Measurements from ENCODE around the gene DNM2.
"Not testable (repeated sequence)": the region's sequence is repeated elsewhere in the genome, so short reads cannot be mapped to it uniquely, and the experiment has no call there.

Gene DNM2

GRCh38 chr19:10724573-10725071, 6.7 kb downstream of the DNM2 start:
- DNase-seq (ENCODE audit: low read depth in 2 of 2) = no peak

GRCh38 chr19:10725415-10725814, 7.5 kb downstream of the DNM2 start:
- DNase-seq (ENCODE audit: low read depth in 2 of 2) = no peak

GRCh38 chr19:10726268-10726667, 8.4 kb downstream of the DNM2 start:
- DNase-seq (ENCODE audit: low read depth in 2 of 2) = no peak

- no peak for DNase-seq (ENCODE audit: low read depth in 2 of 2)
Measured at GRCh38 chr19:10727685-10728201, 9.9 kb downstream of the DNM2 start.

- DNase-seq (ENCODE audit: low read depth in 2 of 2) = no peak
Measured at GRCh38 chr19:10729411-10729810, 11.5 kb downstream of the DNM2 start.

GRCh38 chr19:10730932-10731331, 13.1 kb downstream of the DNM2 start:
- no peak for DNase-seq (ENCODE audit: low read depth in 2 of 2)

GRCh38 chr19:10735741-10736140, 17.9 kb downstream of the DNM2 start:
- no peak for DNase-seq (ENCODE audit: low read depth in 2 of 2)

GRCh38 chr19:10736189-10736588, 18.3 kb downstream of the DNM2 start:
- no peak for DNase-seq (ENCODE audit: low read depth in 2 of 2)

GRCh38 chr19:10736916-10737551, 19.2 kb downstream of the DNM2 start:
- DNase-seq (ENCODE audit: low read depth in 2 of 2) = no peak

GRCh38 chr19:10737722-10738121, 19.8 kb downstream of the DNM2 start:
- DNase-seq (ENCODE audit: low read depth in 2 of 2) = no peak

- no peak for DNase-seq (ENCODE audit: low read depth in 2 of 2)
Measured at GRCh38 chr19:10740798-10741197, 22.9 kb downstream of the DNM2 start.

- DNase-seq (ENCODE audit: low read depth in 2 of 2) = no peak
Measured at GRCh38 chr19:10742476-10742875, 24.6 kb downstream of the DNM2 start.

- DNase-seq (ENCODE audit: low read depth in 2 of 2) = no peak
Measured at GRCh38 chr19:10744253-10744798, 26.4 kb downstream of the DNM2 start.

- DNase-seq (ENCODE audit: low read depth in 2 of 2) = no peak
Measured at GRCh38 chr19:10744801-10745293, 27.0 kb downstream of the DNM2 start.

GRCh38 chr19:10746437-10746836, 28.6 kb downstream of the DNM2 start:
- DNase-seq (ENCODE audit: low read depth in 2 of 2) = not testable (repeated sequence)

GRCh38 chr19:10747271-10747670, 29.4 kb downstream of the DNM2 start:
- no peak for DNase-seq (ENCODE audit: low read depth in 2 of 2)

- DNase-seq (ENCODE audit: low read depth in 2 of 2) = no peak
Measured at GRCh38 chr19:10747674-10748073, 29.8 kb downstream of the DNM2 start.

GRCh38 chr19:10748195-10748926, 30.5 kb downstream of the DNM2 start:
- DNase-seq (ENCODE audit: low read depth in 2 of 2) = no peak

GRCh38 chr19:10748927-10749434, 31.1 kb downstream of the DNM2 start:
- DNase-seq (ENCODE audit: low read depth in 2 of 2) = no peak

GRCh38 chr19:10749435-10750384, 31.8 kb downstream of the DNM2 start:
- no peak for DNase-seq (ENCODE audit: low read depth in 2 of 2)
